Measurements from ENCODE around the gene LTBP1.

- no peak for TF ChIP-seq POLR2A (IDR thresholded peaks at IDR 0.05)
- TF ChIP-seq CTCF (IDR thresholded peaks at IDR 0.05) = no peak
Observed at GRCh38 chr2:33136056-33136455, 189.3 kb downstream of the LTBP1 start.

Data from transverse colon (tissue), 3 donors.